GM04503 (cell line): ENCODE results near the gene AK6.
"Not testable (repeated sequence)": the region's sequence is repeated elsewhere in the genome, so short reads cannot be mapped to it uniquely, and the experiment has no call there.

Source experiments
- DNase-seq: peaks from one replicate; pipeline ENCODE4 v3.0.0-alpha.2; 2012; ENCODE audit warnings: low read depth

The AK6 gene

DNA sequence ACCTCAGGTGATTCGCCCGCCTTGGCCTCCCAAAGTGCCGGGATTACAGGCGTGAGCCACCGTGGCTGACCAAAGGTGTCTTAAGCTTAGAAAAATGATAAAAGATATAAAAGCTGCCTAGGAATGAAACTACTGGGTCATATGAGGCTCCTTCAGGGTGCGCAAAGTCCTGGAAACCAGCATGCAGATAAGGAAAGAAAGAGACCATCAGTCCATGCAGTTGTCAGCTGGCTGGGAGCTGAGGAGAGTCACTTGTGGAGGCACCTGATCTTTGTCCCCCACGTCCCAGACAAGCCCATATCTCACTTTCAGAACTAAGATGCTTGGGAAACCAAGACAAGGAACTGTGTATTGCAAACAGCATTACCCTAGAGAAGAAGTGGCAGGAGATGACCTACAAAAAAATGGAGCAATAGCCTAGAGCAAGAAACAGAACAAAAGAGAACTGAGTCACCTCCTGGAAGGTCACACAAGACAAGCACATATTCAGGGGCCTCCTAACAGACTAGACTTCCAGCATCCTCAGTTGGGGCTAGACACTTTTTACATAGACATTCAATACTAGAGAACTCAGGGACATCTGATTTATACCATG, 33.9 kb downstream of the AK6 start:
- no peak for DNase-seq

DNA sequence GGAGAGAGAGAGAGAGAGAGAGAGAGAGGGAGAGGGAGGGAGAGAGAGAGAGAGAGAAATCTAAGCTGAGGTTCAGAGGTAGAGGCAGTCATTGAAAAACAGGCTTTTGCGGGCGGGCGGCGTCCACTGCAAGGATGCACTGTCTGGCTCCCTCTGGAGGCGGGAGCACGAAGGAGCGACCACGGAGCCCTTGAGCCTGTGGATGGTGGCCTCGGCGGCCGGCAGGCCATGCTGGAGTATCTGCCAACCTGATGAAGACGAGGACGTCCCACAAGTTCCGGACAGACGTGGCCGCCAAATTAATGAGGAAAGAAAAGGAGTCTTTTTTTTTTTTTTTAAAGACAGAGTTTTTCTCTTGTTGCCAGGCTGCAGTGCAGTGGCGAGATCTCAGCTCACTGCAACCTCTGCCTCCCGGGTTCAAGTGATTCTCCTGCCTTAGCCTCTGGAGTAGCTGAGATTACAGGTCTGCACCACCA, 34.5 kb downstream of the AK6 start:
- DNase-seq: no peak

DNA sequence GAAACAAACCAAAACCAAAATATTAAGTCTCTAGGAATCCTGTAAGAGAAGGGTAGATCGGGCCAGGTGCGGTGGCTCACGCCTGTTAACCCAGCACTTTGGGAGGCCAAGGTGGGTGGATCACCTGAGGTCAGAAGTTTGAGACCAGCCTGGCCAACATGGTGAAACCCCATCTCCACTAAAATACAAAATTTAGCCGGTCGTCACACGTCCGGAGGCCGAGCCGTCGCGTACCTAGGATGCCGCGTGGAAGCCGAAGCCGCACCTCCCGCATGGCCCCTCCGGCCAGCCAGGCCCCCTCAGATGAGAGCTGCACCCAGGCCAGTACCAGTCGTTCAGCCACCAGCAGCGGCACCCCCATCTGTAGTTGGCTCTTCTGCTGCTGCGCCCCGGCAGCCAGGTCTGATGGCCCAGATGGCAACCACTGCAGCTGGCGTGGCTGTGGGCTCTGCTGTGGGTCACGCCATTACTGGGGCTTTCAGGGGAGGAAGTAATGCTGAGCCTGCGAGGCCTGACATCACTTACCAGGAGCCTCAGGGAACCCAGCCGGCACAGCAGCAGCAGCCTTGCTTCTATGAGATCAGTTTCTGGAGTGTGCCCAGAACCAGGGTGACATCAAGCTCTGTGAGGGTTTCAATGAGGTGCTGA, 35.5 kb downstream of the AK6 start:
- DNase-seq: not testable (repeated sequence)

DNA sequence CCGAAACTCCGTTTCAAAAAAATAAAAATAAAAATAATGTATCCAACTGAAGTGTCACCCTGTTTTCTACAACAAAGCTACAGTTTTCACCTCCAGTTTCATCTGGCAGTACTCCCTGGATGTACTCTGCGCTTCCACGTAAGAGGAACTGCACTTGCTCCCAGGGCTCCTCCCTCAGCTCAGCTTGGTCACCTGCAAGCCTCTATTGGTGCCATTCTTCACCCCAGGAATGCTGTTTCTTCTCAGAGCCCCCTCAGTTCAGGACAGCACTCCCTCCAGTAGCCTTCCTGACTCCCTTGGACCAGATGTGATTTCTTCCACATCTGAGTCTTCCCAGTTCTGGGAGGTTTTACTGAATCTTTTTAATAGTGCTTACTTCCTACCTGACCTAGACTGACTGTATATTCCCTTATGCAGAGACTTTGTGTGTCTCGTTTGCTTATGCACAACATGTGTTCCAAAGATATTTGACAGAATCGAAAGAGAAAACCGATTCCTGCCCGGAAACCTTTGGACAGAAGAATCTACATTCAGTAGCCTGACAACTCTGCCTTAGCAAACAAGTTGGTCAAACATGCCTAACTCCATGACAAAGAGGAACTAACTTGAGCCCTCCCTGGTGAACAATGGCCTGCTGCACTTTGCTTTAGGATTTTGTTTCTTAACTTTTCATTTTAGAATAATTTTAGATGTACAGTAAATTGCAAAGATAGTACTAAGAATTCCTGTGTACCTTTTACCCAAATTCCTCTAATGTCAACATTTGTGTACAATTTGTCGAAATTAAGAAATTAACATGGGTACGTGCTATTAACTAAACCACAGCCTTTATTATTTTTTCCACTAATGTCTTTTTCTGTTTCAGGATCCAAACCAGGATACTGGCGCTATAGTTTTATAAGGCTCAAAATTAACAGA, 37.5 kb downstream of the AK6 start:
- no peak for DNase-seq

DNA sequence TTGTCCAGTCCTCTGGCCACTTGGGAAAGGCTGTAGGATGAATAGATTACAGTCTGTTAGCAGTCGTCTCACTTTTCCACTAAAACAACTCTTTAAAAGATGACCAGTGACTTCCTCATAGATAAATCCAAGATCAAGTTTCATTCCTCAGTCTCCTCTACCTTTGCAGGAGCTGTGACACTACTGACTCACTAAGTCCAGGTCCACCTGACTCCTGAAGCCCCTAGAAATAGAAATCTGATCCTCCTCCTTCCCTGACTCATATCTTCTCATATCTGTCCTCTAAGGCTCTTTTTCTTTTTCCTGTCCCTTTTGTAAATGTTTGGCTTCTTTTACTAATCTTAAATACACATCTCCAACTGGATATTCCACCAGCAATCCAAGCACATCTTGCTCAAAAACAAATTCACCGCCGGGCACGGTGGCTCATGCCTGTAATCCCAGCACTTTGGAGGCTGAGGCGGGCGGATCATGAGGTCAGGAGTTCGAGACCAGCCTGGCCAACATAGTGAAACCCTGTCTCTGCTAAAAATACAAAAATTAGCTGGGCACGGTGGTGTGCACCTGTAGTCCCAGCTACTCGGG, 39.3 kb downstream of the AK6 start:
- DNase-seq: no peak

DNA sequence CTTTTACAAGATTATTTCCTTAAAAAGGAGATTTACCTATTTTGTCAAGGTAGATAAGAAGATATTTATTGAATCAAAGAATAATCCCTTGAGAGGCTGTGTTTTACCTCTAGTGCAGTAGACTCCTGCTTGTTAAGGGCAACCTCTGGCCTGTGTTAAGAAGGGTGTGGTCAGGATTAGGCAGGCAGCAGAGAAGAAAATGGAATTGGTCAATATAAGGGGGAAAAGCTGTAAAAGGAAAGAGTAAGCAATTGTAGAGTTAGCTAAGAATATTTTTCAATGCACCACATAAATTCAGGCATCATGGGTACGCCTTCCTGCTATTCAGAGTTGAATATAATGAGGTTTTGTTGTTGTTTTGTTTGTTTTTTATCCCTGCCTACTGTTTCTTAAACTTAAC, 43.0 kb downstream of the AK6 start:
- DNase-seq: no peak

DNA sequence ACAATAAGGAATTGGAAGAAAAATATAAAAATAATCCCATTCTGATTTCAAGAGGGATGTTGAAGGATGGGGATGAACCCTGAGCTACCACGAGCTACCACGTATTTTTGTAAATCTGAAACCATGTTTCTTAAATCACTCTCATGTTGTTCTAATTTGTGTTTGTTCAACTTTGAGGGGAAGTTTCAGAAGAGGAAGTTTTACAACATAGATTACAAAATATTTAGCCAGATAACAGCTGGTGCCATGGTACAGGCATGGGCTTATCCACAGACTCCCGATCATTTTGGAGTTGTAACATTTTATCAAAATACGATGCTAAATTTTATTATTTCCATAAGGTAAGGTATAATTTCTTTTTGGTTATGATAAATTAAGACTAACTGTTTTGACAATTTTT, 51.9 kb downstream of the AK6 start:
- DNase-seq: no peak

DNA sequence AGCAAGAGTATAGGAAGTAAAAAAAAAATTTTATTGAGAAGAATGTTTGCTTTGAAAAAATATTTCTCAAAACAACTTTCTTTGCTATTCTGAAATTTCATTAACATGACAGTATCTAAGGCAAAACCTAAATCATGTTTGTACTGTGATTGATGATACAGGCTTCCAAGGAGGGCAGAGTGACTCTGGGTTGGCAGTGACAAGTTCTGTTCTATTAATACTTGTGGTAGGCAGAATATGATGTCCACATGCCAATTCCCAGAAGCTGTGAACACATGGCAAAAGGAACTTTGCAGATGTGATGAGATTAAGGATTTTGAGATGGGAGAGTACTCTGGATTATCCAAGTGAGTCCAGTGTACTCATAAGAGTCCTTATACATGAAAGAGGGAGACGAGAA, 53.3 kb downstream of the AK6 start:
- DNase-seq: no peak

DNA sequence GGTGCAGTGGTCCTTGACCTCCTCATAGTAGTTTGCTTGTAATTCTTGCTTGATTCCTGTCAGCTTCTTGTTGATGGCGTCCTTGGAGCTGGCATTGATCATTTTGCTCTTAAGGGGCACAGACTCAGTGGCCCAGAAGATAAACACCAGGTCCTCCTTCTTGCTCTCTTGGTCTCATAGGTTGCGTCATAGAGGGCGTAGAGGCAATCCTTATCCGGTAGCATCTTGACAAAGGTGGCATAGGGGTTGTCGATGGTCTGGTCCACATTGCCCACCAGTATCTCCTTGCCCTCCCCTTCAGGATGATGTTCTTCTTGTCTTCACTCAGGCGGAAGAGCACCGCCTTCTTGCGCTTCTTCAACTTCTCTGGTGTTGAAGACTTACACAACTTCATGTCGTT, 55.9 kb downstream of the AK6 start:
- no peak for DNase-seq

DNA sequence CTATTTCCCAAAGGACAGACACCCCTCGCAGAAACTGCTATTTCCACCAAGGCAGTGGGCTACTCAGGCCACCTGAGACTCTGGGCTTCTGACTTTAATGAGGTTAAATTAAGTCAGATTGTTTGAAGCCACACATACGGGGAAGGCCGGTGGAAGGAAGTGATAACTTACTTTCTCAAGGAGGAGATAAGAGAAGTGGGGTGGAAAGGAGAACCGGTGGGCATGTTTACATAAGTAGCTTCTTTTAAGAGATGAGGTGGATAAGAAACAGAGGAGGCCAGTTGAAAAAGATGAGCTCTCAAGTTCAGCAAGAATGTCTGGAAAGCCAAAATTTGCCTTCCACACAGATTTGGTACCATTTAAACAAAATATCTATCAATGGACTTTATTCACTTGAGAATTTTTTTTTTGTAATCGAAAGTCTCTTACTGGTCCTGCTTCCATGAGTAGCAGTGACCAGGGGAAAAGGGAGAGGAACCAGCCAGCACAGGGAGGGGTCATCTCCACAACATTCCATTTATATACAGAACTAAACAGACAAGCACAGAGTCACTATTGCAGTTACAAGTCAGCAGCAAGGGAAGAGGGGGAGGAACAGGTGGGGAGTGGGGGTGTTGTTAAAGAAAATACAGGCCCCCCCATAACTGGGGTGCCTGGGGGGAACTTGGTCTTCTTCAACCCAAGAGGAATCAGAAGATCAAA, 56.7 kb downstream of the AK6 start:
- DNase-seq: no peak

DNA sequence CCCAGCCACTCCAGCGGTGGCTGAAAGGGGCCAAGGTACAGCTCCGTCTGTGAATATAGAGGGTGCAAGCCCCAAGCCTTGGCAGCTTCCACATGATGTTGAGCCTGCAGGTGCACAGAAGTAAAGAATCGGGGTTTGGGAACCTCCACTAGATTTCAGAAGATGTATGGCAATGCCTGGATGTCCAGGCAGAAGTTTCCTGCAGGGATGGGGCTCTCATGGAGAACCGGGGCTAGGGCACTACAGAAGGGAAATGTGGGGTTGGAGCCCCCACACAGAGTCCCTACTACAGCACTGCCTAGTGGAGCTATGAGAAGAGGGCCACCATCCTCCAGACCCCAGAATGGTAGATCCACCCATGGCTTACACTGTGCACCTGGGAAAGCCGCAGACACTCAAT, 59.9 kb downstream of the AK6 start:
- DNase-seq: no peak

DNA sequence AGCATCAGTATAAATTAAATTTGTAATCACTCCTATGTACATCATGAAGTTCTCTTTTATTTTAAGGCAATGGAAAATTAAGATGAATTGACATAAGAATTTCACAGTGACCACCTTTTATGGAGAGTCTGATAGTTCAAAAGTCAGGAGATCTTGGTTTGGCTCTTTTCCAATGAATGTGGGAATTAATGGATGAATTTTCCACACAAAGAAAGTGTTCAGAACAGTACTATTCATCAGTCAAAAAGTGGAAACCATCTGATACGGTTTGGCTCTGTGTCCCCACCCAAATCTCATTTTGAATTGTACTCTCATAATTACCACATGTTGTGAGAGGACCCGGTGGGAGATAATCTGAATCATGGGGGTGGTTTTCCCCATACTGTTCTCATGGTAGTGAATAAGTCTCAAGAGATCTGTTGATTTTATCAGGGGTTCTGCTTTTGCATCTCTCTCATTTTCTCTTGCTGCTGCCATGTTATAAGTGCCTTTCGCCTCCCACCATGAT, 61.2 kb downstream of the AK6 start:
- DNase-seq: no peak

DNA sequence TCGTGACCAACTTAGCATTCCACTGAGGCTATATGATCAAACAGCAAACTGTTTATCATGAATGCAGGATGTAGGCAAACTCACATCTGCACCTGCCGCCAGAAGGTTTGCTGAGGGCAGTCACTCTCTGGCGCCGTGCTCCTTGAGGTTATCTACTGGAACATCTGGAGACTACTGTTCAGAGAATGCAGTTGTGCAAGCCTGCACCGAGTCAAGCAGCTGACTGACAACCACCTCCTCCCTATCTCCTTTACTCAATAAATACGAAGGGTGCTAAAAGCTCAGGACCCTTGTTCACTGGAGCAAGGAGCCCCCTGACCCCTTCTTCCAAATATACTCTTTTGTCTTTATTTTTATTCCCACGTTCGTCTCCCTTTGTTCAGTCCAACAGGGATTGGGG, 63.8 kb downstream of the AK6 start:
- DNase-seq: no peak
